Measurements from ENCODE around the gene METTL5. TPM values are rescaled to one million over a fixed set of nuclear protein-coding genes. Genes with fewer than 3 reads are reported as not detected.

The METTL5 gene
- total RNA-seq, 2 donors from 2014 or later: 22.9 to 29.4 TPM

- DNase-seq (no peak), ATAC-seq (no peak)
- peaks cover 12% of the 10 kb centered on the region for H3K4me1 Mint-ChIP-seq
- peaks cover 14% of the 10 kb centered on the region for H3K27me3 Mint-ChIP-seq
- no peak overlapping the region for H3K27ac Mint-ChIP-seq
- H3K9me3 ChIP-seq (ENCODE audit: control insufficient read depth, low read length, poor library complexity, severe bottlenecking): no peaks in the 10 kb centered on the region
- no peaks in the 10 kb centered on the region for H3K36me3 Mint-ChIP-seq (ENCODE audit: low read depth)
- H3K4me3 Mint-ChIP-seq: no peak overlapping the region
These were observed 59.2 kb downstream of the METTL5 start for GRCh38 chr2:169765523-169765922.

- Mint-ChIP-seq H3K36me3 (ENCODE audit: low read depth) (no peaks in the 10 kb centered on the region), H3K27me3 (peaks cover 18% of the 10 kb centered on the region), H3K4me1 (peaks cover 2% of the 10 kb centered on the region), H3K4me3 (no peak overlapping the region), H3K27ac (peak overlapping the region; percentile 19)
- no peaks in the 10 kb centered on the region for H3K9me3 ChIP-seq (ENCODE audit: control insufficient read depth, low read length, poor library complexity, severe bottlenecking)
- DNase-seq: no peak
- no peak for ATAC-seq
These were observed 62.8 kb downstream of the METTL5 start for GRCh38 chr2:169761970-169762292.

Other genes starting within 250 kb of the METTL5 start
- 10 to 100 TPM; 64.3 to 66.0 TPM for gene PPIG, start 240.6 kb downstream of the METTL5 start, total RNA-seq
- gene CFAP210, start 130.5 kb downstream of the METTL5 start, total RNA-seq: 1 to 10 TPM; 1.6 to 3.7 TPM
- 1 to 10 TPM; 3.8 to 4.2 TPM for gene PHOSPHO2, start 130.4 kb downstream of the METTL5 start, total RNA-seq
- gene KLHL23, start 91.1 kb downstream of the METTL5 start, total RNA-seq: under 1 TPM; 0.37 to 0.60 TPM
- 100 to 1,000 TPM; 111 to 141 TPM for gene SSB, start 26.0 kb downstream of the METTL5 start, total RNA-seq
- 10 to 100 TPM; 33.6 to 34.9 TPM for gene UBR3, start 2.5 kb upstream of the METTL5 start, total RNA-seq